ENCODE measurements around the gene KIR2DL3.

KIR2DL3 gene

DNA sequence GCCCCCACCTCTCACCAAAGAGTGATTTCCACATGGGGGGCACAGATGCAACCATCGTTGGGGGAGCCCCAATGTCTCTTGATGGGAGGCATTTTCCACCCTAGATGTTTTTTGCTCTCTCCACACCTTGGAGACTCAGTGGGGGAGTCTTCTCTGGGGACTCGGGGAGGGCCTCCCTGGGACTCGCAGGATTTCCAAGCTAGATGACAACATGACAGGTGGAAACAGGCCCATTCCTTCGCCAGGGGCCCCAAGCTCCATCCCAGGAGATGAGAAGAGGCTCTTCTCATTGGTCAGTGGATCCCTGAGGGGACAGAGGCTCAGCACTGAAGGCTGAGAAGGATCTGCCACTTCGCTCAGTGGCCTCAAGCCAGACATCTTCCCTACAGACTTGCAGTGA is 52.4 kb downstream of the KIR2DL3 start:
- Histone ChIP-seq H3K27me3 (ENCODE audit: insufficient read depth, low read depth, severe bottlenecking) (peaks cover 39% of the 10 kb centered on the region), H3K4me3 (ENCODE audit: low read depth, low read length) (no peak overlapping the region), H3K9me3 (ENCODE audit: severe bottlenecking) (no peaks in the 10 kb centered on the region), H3K27ac (no peak overlapping the region), H3K36me3 (no peaks in the 10 kb centered on the region)
- DNase-seq = no peak
- TF ChIP-seq, protein P1, sequence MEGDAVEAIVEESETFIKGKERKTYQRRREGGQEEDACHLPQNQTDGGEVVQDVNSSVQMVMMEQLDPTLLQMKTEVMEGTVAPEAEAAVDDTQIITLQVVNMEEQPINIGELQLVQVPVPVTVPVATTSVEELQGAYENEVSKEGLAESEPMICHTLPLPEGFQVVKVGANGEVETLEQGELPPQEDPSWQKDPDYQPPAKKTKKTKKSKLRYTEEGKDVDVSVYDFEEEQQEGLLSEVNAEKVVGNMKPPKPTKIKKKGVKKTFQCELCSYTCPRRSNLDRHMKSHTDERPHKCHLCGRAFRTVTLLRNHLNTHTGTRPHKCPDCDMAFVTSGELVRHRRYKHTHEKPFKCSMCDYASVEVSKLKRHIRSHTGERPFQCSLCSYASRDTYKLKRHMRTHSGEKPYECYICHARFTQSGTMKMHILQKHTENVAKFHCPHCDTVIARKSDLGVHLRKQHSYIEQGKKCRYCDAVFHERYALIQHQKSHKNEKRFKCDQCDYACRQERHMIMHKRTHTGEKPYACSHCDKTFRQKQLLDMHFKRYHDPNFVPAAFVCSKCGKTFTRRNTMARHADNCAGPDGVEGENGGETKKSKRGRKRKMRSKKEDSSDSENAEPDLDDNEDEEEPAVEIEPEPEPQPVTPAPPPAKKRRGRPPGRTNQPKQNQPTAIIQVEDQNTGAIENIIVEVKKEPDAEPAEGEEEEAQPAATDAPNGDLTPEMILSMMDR (IDR thresholded peaks at IDR 0.05; ENCODE audit: low read depth, low read length) = no peak

DNA sequence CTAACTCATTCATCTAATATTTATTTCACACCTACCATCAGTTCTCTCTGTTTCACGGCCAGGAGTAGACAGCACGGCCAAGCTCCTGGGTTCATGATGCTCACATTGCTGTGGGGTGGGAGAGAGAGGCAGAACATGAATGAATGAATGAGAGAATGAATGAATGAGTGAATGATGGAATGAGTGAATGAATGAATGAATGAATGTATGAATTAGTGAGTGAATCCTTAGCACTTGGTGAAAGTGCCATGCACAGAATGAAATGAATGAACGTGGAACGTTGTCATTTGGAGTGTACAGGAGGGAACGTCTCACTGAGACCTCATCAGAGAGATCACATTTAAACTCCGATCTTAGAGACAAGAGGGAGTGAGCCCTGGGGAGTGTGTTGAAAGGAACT is 53.2 kb downstream of the KIR2DL3 start:
- peaks cover 43% of the 10 kb centered on the region for H3K27me3 ChIP-seq (ENCODE audit: insufficient read depth, low read depth, severe bottlenecking)
- H3K36me3 ChIP-seq = no peaks in the 10 kb centered on the region
- DNase-seq = no peak
- TF ChIP-seq, protein P1 (IDR thresholded peaks at IDR 0.05; ENCODE audit: low read depth, low read length) = no peak
- no peak overlapping the region for H3K4me3 ChIP-seq (ENCODE audit: low read depth, low read length)
- no peak overlapping the region for H3K27ac ChIP-seq
- no peaks in the 10 kb centered on the region for H3K9me3 ChIP-seq (ENCODE audit: severe bottlenecking)

DNA sequence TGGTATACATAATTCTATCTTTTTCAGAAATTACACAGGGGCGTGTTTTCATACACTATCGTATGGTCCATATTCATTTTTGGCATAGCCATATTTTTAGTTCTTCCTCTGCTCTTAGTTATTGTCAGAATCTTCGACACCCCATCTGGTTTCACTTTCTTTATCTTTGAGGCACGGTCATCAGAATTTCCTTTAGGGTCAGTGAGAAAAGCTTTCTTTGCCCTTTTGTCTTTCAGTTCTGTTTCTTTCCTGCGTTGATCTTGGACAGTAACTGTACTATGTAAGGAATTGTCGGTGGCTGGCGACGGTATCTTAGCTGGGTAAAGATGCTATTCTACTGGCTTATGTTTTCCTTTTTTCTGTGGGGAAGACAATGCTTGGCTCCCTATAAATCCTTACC is 54.5 kb downstream of the KIR2DL3 start:
- H3K36me3 ChIP-seq = no peaks in the 10 kb centered on the region
- peaks cover 52% of the 10 kb centered on the region for H3K27me3 ChIP-seq (ENCODE audit: insufficient read depth, low read depth, severe bottlenecking)
- no peak for DNase-seq
- no peaks in the 10 kb centered on the region for H3K9me3 ChIP-seq (ENCODE audit: severe bottlenecking)
- no peak overlapping the region for H3K27ac ChIP-seq
- TF ChIP-seq, protein P1 (IDR thresholded peaks at IDR 0.05; ENCODE audit: low read depth, low read length) = no peak
- H3K4me3 ChIP-seq (ENCODE audit: low read depth, low read length) = no peak overlapping the region

DNA sequence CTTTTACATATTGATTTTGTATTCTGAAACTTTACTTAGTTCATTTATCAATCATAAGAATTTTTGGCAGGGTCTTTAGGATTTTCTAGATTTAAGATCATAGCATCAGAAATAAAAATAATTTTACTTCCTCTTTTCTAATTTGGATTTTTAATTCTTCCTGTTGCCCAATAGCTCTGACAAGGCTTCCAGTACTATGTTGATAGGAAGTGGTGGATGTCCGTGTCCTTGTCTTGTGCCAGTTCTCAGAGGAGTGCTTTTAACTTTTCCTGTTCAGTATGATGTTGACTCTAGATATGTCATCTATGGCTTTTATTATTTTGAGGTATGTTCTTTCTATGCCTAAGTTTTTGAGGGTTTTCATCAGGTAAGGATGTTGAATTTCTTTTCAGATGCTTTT is 57.4 kb downstream of the KIR2DL3 start:
- TF ChIP-seq, protein P1 (IDR thresholded peaks at IDR 0.05; ENCODE audit: low read depth, low read length) = no peak
- Histone ChIP-seq H3K36me3 (no peaks in the 10 kb centered on the region), H3K4me3 (ENCODE audit: low read depth, low read length) (no peak overlapping the region), H3K27ac (no peak overlapping the region), H3K27me3 (ENCODE audit: insufficient read depth, low read depth, severe bottlenecking) (peaks cover 58% of the 10 kb centered on the region), H3K9me3 (ENCODE audit: severe bottlenecking) (no peaks in the 10 kb centered on the region)
- no peak for DNase-seq
